Measurements from ENCODE around the gene RASA3.

The RASA3 gene

DNA sequence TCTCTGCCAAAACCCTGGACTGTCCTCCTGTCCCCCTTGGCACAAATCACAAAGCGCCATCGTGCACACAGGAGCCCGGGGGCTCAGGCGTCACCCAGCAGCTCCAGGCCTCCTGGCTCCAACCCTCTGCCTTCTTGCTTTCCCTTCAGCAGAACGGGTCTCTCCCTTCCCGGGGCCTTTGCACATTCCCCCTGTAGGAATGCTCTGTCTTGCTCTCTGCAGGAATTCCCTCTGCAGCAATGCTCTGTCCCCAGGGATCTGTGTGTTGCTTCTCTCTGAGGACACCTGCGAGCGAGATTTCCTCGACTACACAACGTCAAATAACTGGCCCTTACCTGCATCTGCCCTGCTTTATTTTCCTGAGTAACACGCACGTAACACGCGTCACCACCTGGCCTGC, 13.3 kb upstream of the RASA3 start:
- no peak for TF ChIP-seq CTCF (IDR thresholded peaks at IDR 0.05; ENCODE audit: insufficient read depth, low read depth, low read length, missing control alignments)
- no peak for DNase-seq (ENCODE audit: low read depth)
- no peak overlapping the region for H3K4me3 ChIP-seq (ENCODE audit: low read length)

DNA sequence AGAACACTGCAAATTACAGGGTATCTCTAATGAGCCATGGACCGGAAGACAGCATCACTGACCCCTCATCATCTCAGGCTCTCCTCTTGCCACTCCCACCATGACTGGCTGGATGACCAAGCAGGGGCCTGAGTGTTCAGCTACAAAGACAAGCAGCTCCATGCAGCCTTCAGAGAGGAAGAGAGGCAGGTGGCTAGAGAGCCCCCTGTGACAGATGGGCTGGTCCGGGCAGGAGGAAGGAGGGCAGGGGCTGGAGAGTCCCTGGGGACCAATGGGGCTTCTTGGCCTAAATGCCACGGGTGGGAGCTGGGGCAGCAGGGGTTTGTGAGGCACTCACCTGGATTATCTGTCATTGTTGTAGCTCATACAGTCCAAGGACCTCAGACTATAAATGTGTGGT, 12.8 kb upstream of the RASA3 start:
- no peak overlapping the region for H3K4me3 ChIP-seq (ENCODE audit: low read length)
- no peak for DNase-seq (ENCODE audit: low read depth)
- no peak for TF ChIP-seq CTCF (IDR thresholded peaks at IDR 0.05; ENCODE audit: insufficient read depth, low read depth, low read length, missing control alignments)

- no peak overlapping the region for H3K4me3 ChIP-seq (ENCODE audit: low read length)
- no peak for DNase-seq (ENCODE audit: low read depth)
- TF ChIP-seq CTCF (IDR thresholded peaks at IDR 0.05; ENCODE audit: insufficient read depth, low read depth, low read length, missing control alignments) = no peak
Measured at GRCh38 chr13:114144606-114145244, 12.3 kb upstream of the RASA3 start.

DNA sequence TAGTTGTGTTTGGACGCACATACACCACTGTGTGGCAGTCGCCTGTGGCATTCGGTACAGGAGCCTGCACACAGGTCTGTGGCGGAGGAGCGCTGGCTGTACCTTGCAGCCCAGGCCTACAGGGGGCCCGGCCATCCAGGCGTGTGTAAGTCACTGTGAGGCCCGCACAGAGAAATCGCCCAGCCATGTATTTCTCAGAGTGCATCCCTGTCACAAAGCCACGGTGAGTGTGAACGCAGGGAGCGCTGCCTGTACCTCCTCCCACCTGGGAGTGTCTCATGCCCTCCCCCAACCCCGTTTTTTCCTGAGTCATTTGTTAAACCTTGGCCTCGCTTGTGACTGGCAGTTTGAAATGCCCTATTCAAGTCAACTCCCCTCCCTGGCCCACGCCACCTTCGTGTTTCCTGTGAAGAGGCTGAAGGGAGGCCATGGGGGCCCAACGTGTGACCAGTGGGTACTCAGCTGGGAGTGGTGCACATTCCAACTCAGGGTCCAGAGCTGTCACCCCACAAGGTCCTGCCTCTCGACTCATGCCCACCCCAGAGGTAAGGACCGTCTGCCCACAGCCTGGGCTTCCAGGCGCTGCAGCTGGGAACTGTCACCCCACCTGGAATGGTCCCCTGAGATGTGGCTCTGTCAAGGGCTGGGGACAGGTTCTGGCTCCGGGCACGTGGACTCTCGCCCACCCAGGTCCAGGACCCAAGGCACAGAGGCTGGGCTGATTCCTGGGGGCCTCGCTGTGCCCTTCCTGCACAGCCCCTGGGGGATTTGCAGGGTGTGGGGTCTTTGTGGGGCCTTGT, 11.6 kb upstream of the RASA3 start:
- TF ChIP-seq CTCF (IDR thresholded peaks at IDR 0.05; ENCODE audit: insufficient read depth, low read depth, low read length, missing control alignments) = no peak
- DNase-seq (ENCODE audit: low read depth) = no peak
- no peak overlapping the region for H3K4me3 ChIP-seq (ENCODE audit: low read length)

GRCh38 chr13:114142640-114143490, 10.4 kb upstream of the RASA3 start:
- no peak overlapping the region for H3K4me3 ChIP-seq (ENCODE audit: low read length)

GRCh38 chr13:114142137-114142550, 9.7 kb upstream of the RASA3 start:
- no peak for TF ChIP-seq CTCF (IDR thresholded peaks at IDR 0.05; ENCODE audit: insufficient read depth, low read depth, low read length, missing control alignments)
- no peak overlapping the region for H3K4me3 ChIP-seq (ENCODE audit: low read length)
- DNase-seq (ENCODE audit: low read depth) = no peak

More at GRCh38 chr13:114142640-114143490, 10.4 kb upstream of the RASA3 start:
- peak; percentile 73 for DNase-seq (ENCODE audit: low read depth)
- TF ChIP-seq CTCF (IDR thresholded peaks at IDR 0.05; ENCODE audit: insufficient read depth, low read depth, low read length, missing control alignments) = no peak

All from epithelial cell of esophagus (primary cell).